PC-3 (cell line): ENCODE measurements around the gene TMEM79.

Experiments
- CTCF ChIP-seq: fragments of 300-600 bp; sonication (generic); conservative IDR thresholded peaks from 2 replicates; pipeline ENCODE4 v1.5.1; 2017; ENCODE audit warnings: antibody characterized with exemption, low read depth, mild to moderate bottlenecking, low read length
- EZH2 ChIP-seq: fragments of 300-600 bp; sonication (generic); IDR thresholded peaks from one replicate; pipeline ENCODE4 v1.6.1; 2017; ENCODE audit warnings: antibody characterized with exemption, mild to moderate bottlenecking, low read length; ENCODE audit not compliant: unreplicated experiment
- EZH2phosphoT487 ChIP-seq: fragments of 300-600 bp; sonication (generic); IDR thresholded peaks from 2 replicates; pipeline ENCODE4 v1.6.1; 2018; ENCODE audit warnings: mild to moderate bottlenecking, antibody characterized with exemption, low read length, borderline replicate concordance

- TF ChIP-seq CTCF, result no peak
- no peak for TF ChIP-seq EZH2
- no peak for TF ChIP-seq EZH2phosphoT487
These were observed 11.3 kb downstream of the TMEM79 start, which contains the start of gene GLMP for GRCh38 chr1:156295391-156295947.
